Stomach (tissue), 4 donors: ENCODE data around the gene IGSF1.

ENCODE experiments used
- POLR2A ChIP-seq, 4 donors: fragments of 450-650 bp; IDR thresholded peaks; one replicate each; pipeline ENCODE4 v1.6.1; 2016; ENCODE audit warnings: antibody characterized with exemption in 4 of 4, control low read depth in 2 of 4, mild to moderate bottlenecking in 1 of 4, moderate library complexity in 1 of 4
- POLR2AphosphoS5 ChIP-seq, 3 donors: sonication (generic); formaldehyde crosslinking; IDR thresholded peaks; one replicate each; pipeline ENCODE4 v1.6.1; 2016; ENCODE audit warnings: antibody characterized with exemption in 3 of 3
- TF ChIP-seq, protein P1 (sequence below), 7 experiments: fragments of 450-650 bp in 4 of 7; fragments of 200-600 bp in 3 of 7; sonication (generic) in 3 of 7; IDR thresholded peaks; one replicate each; pipeline ENCODE4 v1.5.1; 2016 to 2019; ENCODE audit warnings: antibody characterized with exemption in 7 of 7, control low read depth in 2 of 7, mild to moderate bottlenecking in 1 of 7

DNA sequence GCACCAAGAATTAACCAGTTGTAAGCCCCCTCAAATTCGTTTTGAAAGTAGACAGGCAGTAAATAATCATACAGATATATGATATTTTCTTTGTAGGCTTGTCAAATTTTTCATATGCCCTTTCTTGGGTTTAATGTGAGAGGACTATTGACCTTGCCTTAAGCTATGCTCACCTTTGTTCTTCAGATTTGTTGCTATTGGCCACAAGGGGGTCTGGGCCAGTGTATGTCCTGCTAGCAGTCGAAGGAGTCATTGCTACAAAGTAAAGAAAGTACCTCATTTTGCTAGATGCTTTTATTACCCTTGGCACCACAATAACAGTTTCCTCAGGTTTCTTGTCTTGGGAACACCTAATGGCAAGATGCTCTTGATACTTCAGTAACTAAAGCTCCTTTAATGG, 51.7 kb downstream of the IGSF1 start:
- TF ChIP-seq, protein P1, sequence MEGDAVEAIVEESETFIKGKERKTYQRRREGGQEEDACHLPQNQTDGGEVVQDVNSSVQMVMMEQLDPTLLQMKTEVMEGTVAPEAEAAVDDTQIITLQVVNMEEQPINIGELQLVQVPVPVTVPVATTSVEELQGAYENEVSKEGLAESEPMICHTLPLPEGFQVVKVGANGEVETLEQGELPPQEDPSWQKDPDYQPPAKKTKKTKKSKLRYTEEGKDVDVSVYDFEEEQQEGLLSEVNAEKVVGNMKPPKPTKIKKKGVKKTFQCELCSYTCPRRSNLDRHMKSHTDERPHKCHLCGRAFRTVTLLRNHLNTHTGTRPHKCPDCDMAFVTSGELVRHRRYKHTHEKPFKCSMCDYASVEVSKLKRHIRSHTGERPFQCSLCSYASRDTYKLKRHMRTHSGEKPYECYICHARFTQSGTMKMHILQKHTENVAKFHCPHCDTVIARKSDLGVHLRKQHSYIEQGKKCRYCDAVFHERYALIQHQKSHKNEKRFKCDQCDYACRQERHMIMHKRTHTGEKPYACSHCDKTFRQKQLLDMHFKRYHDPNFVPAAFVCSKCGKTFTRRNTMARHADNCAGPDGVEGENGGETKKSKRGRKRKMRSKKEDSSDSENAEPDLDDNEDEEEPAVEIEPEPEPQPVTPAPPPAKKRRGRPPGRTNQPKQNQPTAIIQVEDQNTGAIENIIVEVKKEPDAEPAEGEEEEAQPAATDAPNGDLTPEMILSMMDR (IDR thresholded peaks at IDR 0.05) = no peak
- TF ChIP-seq POLR2A (IDR thresholded peaks at IDR 0.05) (no peak), POLR2AphosphoS5 (IDR thresholded peaks at IDR 0.05) (no peak)
